ENCODE data around the gene OR2T34. TPM values are rescaled to one million over a fixed set of nuclear protein-coding genes. Genes with fewer than 3 reads are reported as not detected.

The OR2T34 gene
- total RNA-seq, 2 donors from 2014 or later = not detected

DNA sequence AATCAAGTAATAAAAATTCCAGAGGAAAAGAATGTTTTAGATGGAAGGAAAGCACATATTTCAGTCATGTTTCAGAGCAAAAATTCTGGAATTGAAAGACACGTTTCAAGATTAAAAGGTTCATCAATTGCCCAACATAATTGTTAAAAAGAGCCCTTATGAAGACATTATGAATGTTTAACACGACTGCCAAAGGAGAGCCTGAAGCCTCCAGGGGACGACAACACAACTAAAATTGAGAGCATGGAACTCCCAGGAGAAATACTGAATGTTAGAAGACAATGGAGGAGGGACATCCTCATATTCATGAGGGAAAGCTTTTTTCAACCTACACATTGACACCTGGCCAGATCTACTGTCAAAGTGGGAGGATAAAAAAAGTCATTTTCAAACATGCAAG, 44.3 kb upstream of the OR2T34 start:
- WGBS, 2 experiments (ENCODE audit: insufficient coverage in 1 of 2, insufficient read length in 1 of 2) = 13 to 14% methylated on average over 3 of the region's 3 CpGs
- H3K36me3 Mint-ChIP-seq (ENCODE audit: low read depth) = no peaks in the 10 kb centered on the region
- no peaks in the 10 kb centered on the region for H3K36me3 ChIP-seq (ENCODE audit: control insufficient read depth, insufficient read depth, low read length)
- no peaks in the 10 kb centered on the region for H3K4me1 Mint-ChIP-seq
- no peak overlapping the region for H3K27ac Mint-ChIP-seq
- H3K4me3 Mint-ChIP-seq = no peak overlapping the region
- H3K4me1 ChIP-seq (ENCODE audit: control insufficient read depth, insufficient read depth, low read length) = no peaks in the 10 kb centered on the region
- no peaks in the 10 kb centered on the region for H3K27me3 Mint-ChIP-seq (ENCODE audit: insufficient read depth)
- H3K27me3 ChIP-seq (ENCODE audit: control insufficient read depth, insufficient read depth, low read length, poor library complexity, severe bottlenecking) = no peaks in the 10 kb centered on the region
- peaks cover 77% of the 10 kb centered on the region for H3K9me3 ChIP-seq (ENCODE audit: control insufficient read depth, low read length)
- no peak overlapping the region for H3K9ac ChIP-seq (ENCODE audit: extremely low read depth, low read length, poor library complexity, severe bottlenecking)
- TF ChIP-seq, protein P1, sequence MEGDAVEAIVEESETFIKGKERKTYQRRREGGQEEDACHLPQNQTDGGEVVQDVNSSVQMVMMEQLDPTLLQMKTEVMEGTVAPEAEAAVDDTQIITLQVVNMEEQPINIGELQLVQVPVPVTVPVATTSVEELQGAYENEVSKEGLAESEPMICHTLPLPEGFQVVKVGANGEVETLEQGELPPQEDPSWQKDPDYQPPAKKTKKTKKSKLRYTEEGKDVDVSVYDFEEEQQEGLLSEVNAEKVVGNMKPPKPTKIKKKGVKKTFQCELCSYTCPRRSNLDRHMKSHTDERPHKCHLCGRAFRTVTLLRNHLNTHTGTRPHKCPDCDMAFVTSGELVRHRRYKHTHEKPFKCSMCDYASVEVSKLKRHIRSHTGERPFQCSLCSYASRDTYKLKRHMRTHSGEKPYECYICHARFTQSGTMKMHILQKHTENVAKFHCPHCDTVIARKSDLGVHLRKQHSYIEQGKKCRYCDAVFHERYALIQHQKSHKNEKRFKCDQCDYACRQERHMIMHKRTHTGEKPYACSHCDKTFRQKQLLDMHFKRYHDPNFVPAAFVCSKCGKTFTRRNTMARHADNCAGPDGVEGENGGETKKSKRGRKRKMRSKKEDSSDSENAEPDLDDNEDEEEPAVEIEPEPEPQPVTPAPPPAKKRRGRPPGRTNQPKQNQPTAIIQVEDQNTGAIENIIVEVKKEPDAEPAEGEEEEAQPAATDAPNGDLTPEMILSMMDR (conservative IDR thresholded peaks at IDR 0.05) = peak; percentile 54
- no peak overlapping the region for H3K27ac ChIP-seq (ENCODE audit: low read depth, low read length)
- peaks cover 75% of the 10 kb centered on the region for H3K9me3 Mint-ChIP-seq
- peak; percentile 77 for DNase-seq
- no peak overlapping the region for H3K4me3 ChIP-seq (ENCODE audit: low read length)

DNA sequence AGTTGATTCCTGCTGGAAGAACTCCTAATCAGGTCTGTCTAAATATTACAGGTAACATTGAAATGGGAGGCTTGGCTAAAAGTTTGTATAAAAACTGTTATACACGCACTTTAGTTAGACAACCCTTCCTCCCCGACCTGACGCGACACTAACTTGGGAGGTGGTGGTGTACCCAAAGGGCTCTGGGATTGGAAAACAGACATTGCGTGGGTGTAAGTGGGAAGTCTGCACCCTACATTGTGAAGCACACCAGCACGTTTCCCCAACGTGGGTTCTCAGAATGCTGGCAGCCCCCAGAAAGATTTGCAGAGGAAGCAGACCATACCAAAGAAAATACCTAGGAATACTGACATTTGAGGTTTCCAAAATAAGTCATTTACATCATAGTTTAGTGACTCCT, 43.6 kb upstream of the OR2T34 start:
- no peak for DNase-seq
- Mint-ChIP-seq H3K4me3 (no peak overlapping the region), H3K9me3 (peaks cover 83% of the 10 kb centered on the region), H3K27me3 (ENCODE audit: insufficient read depth) (no peaks in the 10 kb centered on the region), H3K27ac (no peak overlapping the region), H3K36me3 (ENCODE audit: low read depth) (no peaks in the 10 kb centered on the region), H3K4me1 (no peaks in the 10 kb centered on the region)
- Histone ChIP-seq H3K36me3 (ENCODE audit: control insufficient read depth, insufficient read depth, low read length) (no peaks in the 10 kb centered on the region), H3K9me3 (ENCODE audit: control insufficient read depth, low read length) (peaks cover 77% of the 10 kb centered on the region), H3K27ac (ENCODE audit: low read depth, low read length) (no peak overlapping the region), H3K4me3 (ENCODE audit: low read length) (no peak overlapping the region), H3K9ac (ENCODE audit: extremely low read depth, low read length, poor library complexity, severe bottlenecking) (no peak overlapping the region), H3K27me3 (ENCODE audit: control insufficient read depth, insufficient read depth, low read length, poor library complexity, severe bottlenecking) (no peaks in the 10 kb centered on the region), H3K4me1 (ENCODE audit: control insufficient read depth, insufficient read depth, low read length) (no peaks in the 10 kb centered on the region)
- TF ChIP-seq, protein P1 (conservative IDR thresholded peaks at IDR 0.05) = no peak
- WGBS, 2 experiments (ENCODE audit: insufficient coverage in 1 of 2, insufficient read length in 1 of 2) = 67 to 73% methylated on average over 1 to 7 of the region's 7 CpGs

DNA sequence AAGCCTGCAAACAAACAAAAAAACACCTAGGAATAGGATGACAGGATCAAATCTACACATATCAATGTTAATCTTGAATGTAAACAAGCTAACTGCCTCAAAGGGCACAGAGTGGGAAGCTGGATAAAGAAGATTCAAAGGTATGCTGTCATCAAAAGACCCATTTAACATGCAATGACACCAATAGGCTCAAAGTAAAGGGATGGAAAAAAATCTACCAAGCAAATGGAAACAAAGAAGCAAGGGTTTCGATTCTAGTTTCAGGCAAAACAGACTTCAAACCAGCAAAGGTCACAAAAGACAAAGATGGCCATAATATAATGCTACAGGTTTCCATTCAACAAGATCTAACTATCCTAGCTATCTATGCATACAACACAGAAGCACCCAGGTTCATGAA, 39.2 kb upstream of the OR2T34 start:
- H3K27me3 ChIP-seq (ENCODE audit: control insufficient read depth, insufficient read depth, low read length, poor library complexity, severe bottlenecking) = no peaks in the 10 kb centered on the region
- 61 to 78% methylated on average over 1 of the region's 1 CpG for WGBS, 2 experiments (ENCODE audit: insufficient coverage in 1 of 2, insufficient read length in 1 of 2)
- no peaks in the 10 kb centered on the region for H3K36me3 Mint-ChIP-seq (ENCODE audit: low read depth)
- H3K27ac ChIP-seq (ENCODE audit: low read depth, low read length) = no peak overlapping the region
- no peak overlapping the region for H3K4me3 Mint-ChIP-seq
- DNase-seq = no peak
- H3K9me3 Mint-ChIP-seq = peaks cover 86% of the 10 kb centered on the region
- no peak overlapping the region for H3K9ac ChIP-seq (ENCODE audit: extremely low read depth, low read length, poor library complexity, severe bottlenecking)
- peaks cover 84% of the 10 kb centered on the region for H3K9me3 ChIP-seq (ENCODE audit: control insufficient read depth, low read length)
- no peak overlapping the region for H3K4me3 ChIP-seq (ENCODE audit: low read length)
- H3K36me3 ChIP-seq (ENCODE audit: control insufficient read depth, insufficient read depth, low read length) = no peaks in the 10 kb centered on the region
- TF ChIP-seq, protein P1 (conservative IDR thresholded peaks at IDR 0.05) = no peak
- no peaks in the 10 kb centered on the region for H3K4me1 ChIP-seq (ENCODE audit: control insufficient read depth, insufficient read depth, low read length)
- H3K27me3 Mint-ChIP-seq (ENCODE audit: insufficient read depth) = no peaks in the 10 kb centered on the region
- no peak overlapping the region for H3K27ac Mint-ChIP-seq
- H3K4me1 Mint-ChIP-seq = no peaks in the 10 kb centered on the region
